H1 (cell line): ENCODE data around the gene IGLL5. TPM values are rescaled to one million over a fixed set of nuclear protein-coding genes. Genes with fewer than 3 reads are reported as not detected.

Experiments used
- CTCF ChIA-PET: fragments of 300-600 bp; sonication (Branson Sonifier 250); formaldehyde crosslinking; loops from one replicate; lab custom pipeline; 2021; ENCODE audit not compliant: partially characterized antibody; lab: Charles Lee
- POLR2A ChIA-PET: fragments of 300-600 bp; sonication (Branson Sonifier 250); formaldehyde crosslinking; loops from one replicate; lab custom pipeline; 2021; ENCODE audit warnings: inconsistent platforms; ENCODE audit not compliant: partially characterized antibody; lab: Charles Lee
- DNase-seq, 2 experiments: peaks; one replicate each; pipeline versions ENCODE4 v3.0.0 to v3.0.0-alpha.2; 2010 to 2022; ENCODE audit warnings: low spot score in 2 of 2, low read depth in 1 of 2, mixed read lengths in 1 of 2
- FAIRE-seq: peaks from 2 replicates; lab custom pipeline; 2011; peaks lifted over from hg19 to GRCh38; lab: Jason Lieb, UNC
- H2AFZ ChIP-seq: 2 replicates; pipeline ENCODE4 v1.8.1; 2012; ENCODE audit warnings: low read length, inconsistent platforms
- H2AK5ac ChIP-seq: 2 replicates; pipeline ENCODE4 v1.6.1; 2013; ENCODE audit warnings: low read depth, low read length
- H2BK120ac ChIP-seq: replicated peaks from 2 replicates; pipeline ENCODE3; 2013; ENCODE audit warnings: low read depth, low read length, inconsistent platforms
- H2BK12ac ChIP-seq: 2 replicates; pipeline ENCODE4 v1.6.1; 2013; ENCODE audit warnings: low read depth, low read length
- H2BK15ac ChIP-seq: 2 replicates; pipeline ENCODE4 v1.6.1; 2013; ENCODE audit warnings: low read length
- H2BK20ac ChIP-seq: 2 replicates; pipeline ENCODE4 v1.6.1; 2013; ENCODE audit warnings: low read length
- H2BK5ac ChIP-seq: 2 replicates; pipeline ENCODE4 v1.6.1; 2013; ENCODE audit warnings: low read depth, low read length
- H3K14ac ChIP-seq: 2 replicates; pipeline ENCODE4 v1.6.1; 2013; ENCODE audit warnings: inconsistent platforms; ENCODE audit not compliant: insufficient read length
- H3K18ac ChIP-seq: 2 replicates; pipeline ENCODE4 v1.6.1; 2013; ENCODE audit warnings: low read length; ENCODE audit errors: extremely low read depth
- H3K23ac ChIP-seq: 2 replicates; pipeline ENCODE4 v1.6.1; 2013; ENCODE audit warnings: inconsistent platforms; ENCODE audit not compliant: insufficient read length
- H3K23me2 ChIP-seq: 2 replicates; pipeline ENCODE4 v1.6.1; 2013; ENCODE audit warnings: low read depth, low read length
- H3K27ac ChIP-seq: 2 replicates; pipeline ENCODE4 v1.6.1; 2011; ENCODE audit warnings: low read depth, low read length, inconsistent platforms
- H3K27me3 ChIP-seq, 4 experiments: replicated peaks in 1 of 4; 1 replicate in 1 of 4; 2 replicates in 3 of 4; pipeline versions ENCODE4 v1.6.1 to v1.8.1; 2011 to 2013; ENCODE audit warnings: low read length in 3 of 4, mild to moderate bottlenecking in 3 of 4, inconsistent platforms in 2 of 4, mixed read lengths in 2 of 4, moderate library complexity in 1 of 4; ENCODE audit not compliant: control insufficient read depth in 3 of 4, insufficient read depth in 3 of 4; ENCODE audit errors: extremely low read depth in 1 of 4
- H3K36me3 ChIP-seq, 4 experiments: 2 replicates each; pipeline versions ENCODE4 v1.6.1 to v1.8.1; 2011 to 2013; ENCODE audit warnings: mild to moderate bottlenecking in 4 of 4, low read length in 3 of 4, moderate library complexity in 2 of 4, control low read depth in 1 of 4, inconsistent platforms in 1 of 4; ENCODE audit not compliant: insufficient read depth in 4 of 4, control insufficient read depth in 2 of 4
- H3K4ac ChIP-seq: replicated peaks from 2 replicates; pipeline ENCODE3; 2013; ENCODE audit warnings: low read length, low read depth, mixed read lengths, inconsistent platforms; ENCODE audit not compliant: insufficient read length
- H3K4me1 ChIP-seq, 4 experiments: replicated peaks in 1 of 4; 1 replicate in 1 of 4; 2 replicates in 3 of 4; pipeline versions ENCODE4 v1.6.1 to v1.8.1; 2011 to 2013; ENCODE audit warnings: low read length in 3 of 4, inconsistent platforms in 2 of 4, mixed read lengths in 1 of 4; ENCODE audit not compliant: insufficient read depth in 4 of 4, control insufficient read depth in 3 of 4
- H3K4me2 ChIP-seq, 2 experiments: 2 replicates each; pipeline versions ENCODE4 v1.6.1 to v1.8.1; 2011 to 2013; ENCODE audit warnings: low read depth in 2 of 2, low read length in 2 of 2, control low read depth in 1 of 2, inconsistent platforms in 1 of 2, mild to moderate bottlenecking in 1 of 2; ENCODE audit not compliant: insufficient read depth in 1 of 2
- H3K4me3 ChIP-seq, 4 experiments: fragments of 200-600, 300-600 bp in 1 of 4; sonication (generic), shearing (Covaris generic), sonication (Bioruptor Twin) in 1 of 4; 2 replicates each; pipeline versions ENCODE4 v1.5.1 to v1.8.1; 2011 to 2016; ENCODE audit warnings: low read length in 4 of 4, low read depth in 3 of 4, control low read depth in 2 of 4, inconsistent platforms in 2 of 4, mild to moderate bottlenecking in 2 of 4, mixed read lengths in 1 of 4, moderate library complexity in 1 of 4; ENCODE audit not compliant: insufficient read depth in 2 of 4; ENCODE audit errors: extremely low read depth in 1 of 4
- H3K56ac ChIP-seq: replicated peaks from 2 replicates; pipeline ENCODE3; 2013; ENCODE audit warnings: low read depth, mild to moderate bottlenecking, mixed read lengths, low read length, inconsistent platforms; ENCODE audit not compliant: insufficient read length
- H3K79me1 ChIP-seq: 2 replicates; pipeline ENCODE4 v1.6.1; 2013; ENCODE audit warnings: low read depth, low read length, control low read depth
- H3K79me2 ChIP-seq, 2 experiments: 2 replicates each; pipeline versions ENCODE4 v1.6.1 to v1.8.1; 2012 to 2013; ENCODE audit warnings: low read length in 2 of 2, mild to moderate bottlenecking in 2 of 2, inconsistent platforms in 1 of 2; ENCODE audit not compliant: insufficient read depth in 2 of 2, control insufficient read depth in 1 of 2
- H3K9ac ChIP-seq, 4 experiments: replicated peaks in 1 of 4; 1 replicate in 1 of 4; 2 replicates in 3 of 4; pipeline versions ENCODE4 v1.6.1 to v1.8.1; 2011 to 2013; ENCODE audit warnings: low read depth in 3 of 4, low read length in 3 of 4, control low read depth in 2 of 4, mild to moderate bottlenecking in 2 of 4, moderate library complexity in 2 of 4, inconsistent platforms in 1 of 4; ENCODE audit errors: extremely low read depth in 1 of 4
- H3K9me3 ChIP-seq, 2 experiments: 2 replicates each; pipeline versions ENCODE4 v1.6.1 to v1.8.1; 2012 to 2013; ENCODE audit warnings: mild to moderate bottlenecking in 2 of 2, moderate library complexity in 2 of 2, control low read depth in 1 of 2, inconsistent platforms in 1 of 2, low read depth in 1 of 2, low read length in 1 of 2, mixed read lengths in 1 of 2; ENCODE audit not compliant: insufficient read depth in 2 of 2
- H4K20me1 ChIP-seq, 2 experiments: replicated peaks in 1 of 2; 2 replicates each; pipeline versions ENCODE3 to v1.8.1; 2011 to 2013; ENCODE audit warnings: inconsistent platforms in 2 of 2, low read length in 2 of 2, mild to moderate bottlenecking in 1 of 2; ENCODE audit not compliant: insufficient read depth in 2 of 2, control insufficient read depth in 1 of 2
- H4K5ac ChIP-seq: 2 replicates; pipeline ENCODE4 v1.6.1; 2013; ENCODE audit warnings: low read length, low read depth, mixed read lengths, inconsistent platforms; ENCODE audit not compliant: insufficient read length
- H4K8ac ChIP-seq: 2 replicates; pipeline ENCODE4 v1.8.0; 2013; ENCODE audit warnings: mild to moderate bottlenecking, moderate library complexity, low read length, inconsistent platforms; ENCODE audit not compliant: insufficient read depth; ENCODE audit errors: extremely low read depth
- H4K91ac ChIP-seq: replicated peaks from 2 replicates; pipeline ENCODE3; 2013; ENCODE audit warnings: low read length, mixed read lengths, inconsistent platforms; ENCODE audit not compliant: insufficient read length
- ASH2L ChIP-seq: fragments of 200-600, 300-600 bp; sonication (generic); IDR thresholded peaks from one replicate; pipeline ENCODE4 v1.7.1; 2017; ENCODE audit warnings: low read length
- CEBPB ChIP-seq: IDR thresholded peaks from 2 replicates; pipeline ENCODE4 v1.6.1; 2012; ENCODE audit warnings: low read depth, low read length
- CHD2 ChIP-seq: IDR thresholded peaks from 2 replicates; pipeline ENCODE4 v1.6.1; 2012; ENCODE audit warnings: low read length, improper control_type of control experiment
- CREB1 ChIP-seq: IDR thresholded peaks from 2 replicates; pipeline ENCODE4 v1.6.1; 2012; ENCODE audit warnings: inconsistent platforms
- FOSL1 ChIP-seq: IDR thresholded peaks from 2 replicates; pipeline ENCODE4 v1.6.1; 2011; ENCODE audit warnings: mild to moderate bottlenecking, low read depth, low read length, moderate library complexity; ENCODE audit not compliant: insufficient read depth
- KDM1A ChIP-seq: fragments of 200-600, 300-600 bp; sonication (generic); IDR thresholded peaks from 2 replicates; pipeline ENCODE4 v1.7.1; 2016; ENCODE audit warnings: mild to moderate bottlenecking, low read length, borderline replicate concordance
- KDM4A ChIP-seq: IDR thresholded peaks from one replicate; pipeline ENCODE4 v1.7.1; 2012; ENCODE audit warnings: low read depth, mild to moderate bottlenecking, moderate library complexity, low read length, inconsistent platforms; ENCODE audit not compliant: severe bottlenecking
- POU5F1 ChIP-seq: IDR thresholded peaks from 2 replicates; pipeline ENCODE4 v1.6.1; 2011; ENCODE audit warnings: low read depth, mild to moderate bottlenecking, low read length, moderate library complexity
- RNF2 ChIP-seq: fragments of 200-900, 300-1000 bp; sonication (generic); IDR thresholded peaks from 2 replicates; pipeline ENCODE4 v1.7.1; 2016; ENCODE audit warnings: borderline replicate concordance, low read depth, mild to moderate bottlenecking, antibody characterized with exemption, low read length; ENCODE audit not compliant: poor library complexity, severe bottlenecking; ENCODE audit errors: missing control alignments
- SP2 ChIP-seq: IDR thresholded peaks from 2 replicates; pipeline ENCODE4 v1.6.1; 2012; ENCODE audit warnings: mild to moderate bottlenecking, low read length, inconsistent platforms
- WGBS, 2 experiments: shearing (Covaris generic) in 1 of 2; methylation state at CpG; one replicate each; pipeline versions ENCODE4 v1.1.6 to v1.1.7; 2013 to 2015; ENCODE audit warnings: low lambda C conversion rate in 2 of 2, mixed read lengths in 2 of 2, inconsistent platforms in 1 of 2, low coverage in 1 of 2, missing lambda C conversion rate in 1 of 2; ENCODE audit not compliant: insufficient replicate concordance in 2 of 2, insufficient coverage in 1 of 2, insufficient read length in 1 of 2; ENCODE audit errors: extremely low coverage in 1 of 2, missing lambda C conversion rate in 1 of 2; 5-methylcytosine and 5-hydroxymethylcytosine counted together
- polyA plus RNA-seq, 7 experiments: library from polyadenylated mRNA; depleted of rRNA in 3 of 7; stranded (reverse) in 5 of 7; unstranded in 2 of 7; fragments of >200 nt in 5 of 7; fragments of 200-250 nt in 2 of 7; gene quantifications; 1 replicate in 5 of 7; 2 replicates in 1 of 7; 4 replicates in 1 of 7; pipeline versions ENCODE4 v1.2.1 to v1.2.3, GENCODE V29; 2011 to 2013; ENCODE audit warnings: missing spikeins in 2 of 7, mixed read lengths in 2 of 7
- total RNA-seq: library from RNA; stranded (reverse); fragmentation: NEBNext Ultra II Directional; extraction: Animal tissue kit (Norgen Biotek cat#: 25700); gene quantifications from 2 replicates; pipeline ENCODE4 v1.2.1, GENCODE V29; 2021
- TF ChIP-seq, protein P1 (sequence below): IDR thresholded peaks from 2 replicates; pipeline ENCODE4 v1.6.1; 2012; ENCODE audit warnings: inconsistent platforms

Gene IGLL5
- total and polyA plus RNA-seq, 2 of the 8 experiments (the other 6 are each of a cell fraction or from before 2014, with no cell fraction given) = not detected

DNA sequence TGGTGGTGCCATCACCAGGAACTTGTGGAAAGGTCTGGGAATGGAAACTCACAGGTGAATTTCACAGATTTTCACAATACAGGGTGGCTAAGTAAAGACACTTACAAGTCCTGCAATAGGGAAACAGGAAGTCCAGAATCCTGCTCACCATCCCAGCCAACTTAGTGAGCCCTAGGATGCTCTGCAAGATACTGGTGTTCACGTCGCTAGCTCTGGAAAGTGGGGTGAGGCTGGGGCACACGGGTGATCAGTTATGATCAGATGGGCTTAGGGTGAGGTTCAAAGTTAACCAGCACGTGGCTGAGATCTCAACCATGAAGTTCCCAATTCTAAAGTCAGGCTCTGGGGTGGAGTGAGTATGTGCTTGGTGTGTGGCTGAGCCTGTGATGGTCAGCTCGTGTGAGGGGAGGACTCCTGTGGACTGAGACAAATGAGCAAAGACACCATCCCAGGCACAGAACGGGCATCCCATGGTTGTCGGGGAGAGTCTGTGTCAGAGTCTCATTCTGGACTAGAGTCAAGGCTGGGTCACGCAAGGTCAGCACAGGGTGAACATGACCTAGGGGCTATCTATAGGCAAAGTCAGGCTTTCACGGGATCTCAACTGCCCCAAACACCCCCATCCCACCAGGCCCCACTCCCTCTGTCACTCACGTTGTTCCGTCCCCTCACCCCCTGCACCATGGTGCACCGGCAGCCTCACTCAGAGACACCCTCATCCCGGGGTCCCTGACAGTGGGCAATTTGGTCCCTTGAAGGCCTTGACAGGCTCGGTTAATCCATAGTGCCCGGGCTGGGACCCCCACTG is 23.9 kb downstream of the IGLL5 start:
- H3K36me3 ChIP-seq = no peaks in the 10 kb centered on the region
- POLR2A ChIA-PET = no interaction called here
- no peak overlapping the region for H2AFZ ChIP-seq
- no peak overlapping the region for H4K5ac ChIP-seq
- H3K9ac ChIP-seq = no peak overlapping the region
- 84% methylated on average over 15 of the region's 15 CpGs; no CpG with 5 or more reads in 1 of the 2 experiments for WGBS, 2 experiments
- H3K9me3 ChIP-seq = peaks cover 48 to 89% of the 10 kb centered on the region in 2 experiments
- no peaks in the 10 kb centered on the region for H3K4me1 ChIP-seq
- H3K18ac ChIP-seq = no peak overlapping the region
- TF ChIP-seq, protein P1, sequence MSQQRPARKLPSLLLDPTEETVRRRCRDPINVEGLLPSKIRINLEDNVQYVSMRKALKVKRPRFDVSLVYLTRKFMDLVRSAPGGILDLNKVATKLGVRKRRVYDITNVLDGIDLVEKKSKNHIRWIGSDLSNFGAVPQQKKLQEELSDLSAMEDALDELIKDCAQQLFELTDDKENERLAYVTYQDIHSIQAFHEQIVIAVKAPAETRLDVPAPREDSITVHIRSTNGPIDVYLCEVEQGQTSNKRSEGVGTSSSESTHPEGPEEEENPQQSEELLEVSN = no peak
- TF ChIP-seq CEBPB (no peak), KDM1A (no peak), CREB1 (no peak), CHD2 (no peak), SP2 (no peak), KDM4A (no peak), FOSL1 (no peak), ASH2L (no peak), POU5F1 (no peak), RNF2 (no peak)
- no peak overlapping the region for H2BK15ac ChIP-seq
- CTCF ChIA-PET = no interaction called here
- H3K79me2 ChIP-seq = no peaks in the 10 kb centered on the region
- H3K27me3 ChIP-seq = peaks cover 17 to 44% (median 30%) of the 10 kb centered on the region in 4 experiments; a peak in 5 of 7 replicates
- FAIRE-seq (no peak), DNase-seq (no peak)
- no peak overlapping the region for H2BK20ac ChIP-seq
- no peak overlapping the region for H4K91ac ChIP-seq
- no peak overlapping the region for H2BK5ac ChIP-seq
- H2BK12ac ChIP-seq = no peak overlapping the region
- H4K20me1 ChIP-seq = no peaks in the 10 kb centered on the region
- H3K56ac ChIP-seq = no peak overlapping the region
- no peaks in the 10 kb centered on the region for H3K79me1 ChIP-seq
- H3K4me2 ChIP-seq = no peak overlapping the region
- no peak overlapping the region for H3K4ac ChIP-seq
- H3K23ac ChIP-seq = no peak overlapping the region
- H3K27ac ChIP-seq = no peak overlapping the region
- H4K8ac ChIP-seq = no peak overlapping the region
- no peak overlapping the region for H2BK120ac ChIP-seq
- H2AK5ac ChIP-seq = no peak overlapping the region
- no peak overlapping the region for H3K14ac ChIP-seq
- H3K4me3 ChIP-seq = no peak overlapping the region
- H3K23me2 ChIP-seq = no peaks in the 10 kb centered on the region
